Uterus (tissue), 2 donors: Measurements from ENCODE around the gene CDKN2AIP.

ENCODE experiments used
- CTCF ChIP-seq, 4 experiments: fragments of 200-600 bp in 2 of 4; fragments of 450-650 bp in 2 of 4; sonication (generic) in 2 of 4; IDR thresholded peaks; one replicate each; pipeline ENCODE4 v1.5.1; 2016 to 2019; ENCODE audit warnings: antibody characterized with exemption in 4 of 4, mild to moderate bottlenecking in 2 of 4, moderate library complexity in 1 of 4
- POLR2A ChIP-seq, 2 donors: fragments of 450-650 bp; IDR thresholded peaks; one replicate each; pipeline ENCODE4 v1.6.1; 2016; ENCODE audit warnings: antibody characterized with exemption in 2 of 2, mild to moderate bottlenecking in 1 of 2, moderate library complexity in 1 of 2

- no peak for TF ChIP-seq CTCF (IDR thresholded peaks at IDR 0.05)
- no peak for TF ChIP-seq POLR2A (IDR thresholded peaks at IDR 0.05)
Observed at GRCh38 chr4:183478123-183478522, 33.7 kb downstream of the CDKN2AIP start.
